Glutamatergic neuron (in vitro differentiated cells): ENCODE measurements around the gene HHLA2. TPM values are rescaled to one million over a fixed set of nuclear protein-coding genes. Genes with fewer than 3 reads are reported as not detected.

Source experiments
- DNase-seq: peaks from one replicate; pipeline ENCODE4 v3.0.0; 2022
- H3K27ac Mint-ChIP-seq: one replicate; pipeline ENCODE4 v1.8.0; 2020; ENCODE audit warnings: mild to moderate bottlenecking, mixed read lengths, inconsistent platforms; ENCODE audit not compliant: unreplicated experiment
- H3K27me3 Mint-ChIP-seq: one replicate; pipeline ENCODE4 v1.8.0; 2020; ENCODE audit warnings: mild to moderate bottlenecking, moderate library complexity, mixed read lengths, inconsistent platforms; ENCODE audit not compliant: unreplicated experiment
- H3K36me3 Mint-ChIP-seq: one replicate; pipeline ENCODE4 v1.8.0; 2020; ENCODE audit warnings: mild to moderate bottlenecking, mixed read lengths, inconsistent platforms; ENCODE audit not compliant: unreplicated experiment
- H3K4me1 Mint-ChIP-seq: one replicate; pipeline ENCODE4 v1.8.0; 2020; ENCODE audit warnings: mild to moderate bottlenecking, low read depth, mixed read lengths, inconsistent platforms; ENCODE audit not compliant: unreplicated experiment
- H3K4me3 Mint-ChIP-seq: one replicate; pipeline ENCODE4 v1.8.0; 2020; ENCODE audit warnings: mild to moderate bottlenecking, mixed read lengths, inconsistent platforms; ENCODE audit not compliant: unreplicated experiment
- H3K9me3 Mint-ChIP-seq: one replicate; pipeline ENCODE4 v1.8.0; 2020; ENCODE audit warnings: mild to moderate bottlenecking, moderate library complexity, mixed read lengths, inconsistent platforms; ENCODE audit not compliant: unreplicated experiment
- total RNA-seq: library from RNA; stranded (reverse); fragmentation: NEBNext Ultra II Directional; extraction: Animal tissue kit (Norgen Biotek cat#: 25700); gene quantifications from one replicate; pipeline ENCODE4 v1.2.1, GENCODE V29; 2021; ENCODE audit not compliant: unreplicated experiment
- TF ChIP-seq, protein P1 (sequence below): fragments of 200-600 bp; sonication (generic); IDR thresholded peaks from one replicate; pipeline ENCODE4 v1.5.0; 2021; ENCODE audit not compliant: partially characterized antibody, unreplicated experiment

The HHLA2 gene
- total RNA-seq, 1 donor from 2014 or later: not detected

DNA sequence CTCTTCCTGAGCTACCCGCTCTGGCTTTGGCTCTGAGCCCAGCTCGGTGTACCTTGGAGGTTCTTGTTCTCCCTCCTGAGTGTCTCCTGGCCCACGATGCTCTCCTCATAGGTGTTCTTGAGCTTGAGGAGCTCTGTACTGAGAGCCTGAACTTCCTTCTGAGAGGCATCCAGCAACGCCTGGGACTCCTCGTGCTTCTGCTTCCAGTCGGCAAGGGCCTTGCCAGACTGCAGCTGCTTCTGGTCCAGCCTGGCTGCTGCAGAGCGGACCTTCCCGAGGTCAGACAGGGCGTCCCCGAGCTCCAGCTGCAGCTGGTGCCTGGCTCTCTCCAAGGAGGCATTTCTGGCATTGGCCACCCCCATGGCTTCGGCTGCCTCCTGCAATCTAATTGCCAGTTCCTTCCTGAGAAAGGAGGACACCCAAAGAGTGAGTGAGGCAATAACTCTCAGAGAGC lies 114.2 kb downstream of the HHLA2 start:
- DNase-seq: no peak
- H3K36me3 Mint-ChIP-seq: peaks cover 7% of the 10 kb centered on the region
- peaks cover 18% of the 10 kb centered on the region for H3K4me1 Mint-ChIP-seq
- no peak overlapping the region for H3K4me3 Mint-ChIP-seq
- H3K9me3 Mint-ChIP-seq: peaks cover 4% of the 10 kb centered on the region
- TF ChIP-seq, protein P1, sequence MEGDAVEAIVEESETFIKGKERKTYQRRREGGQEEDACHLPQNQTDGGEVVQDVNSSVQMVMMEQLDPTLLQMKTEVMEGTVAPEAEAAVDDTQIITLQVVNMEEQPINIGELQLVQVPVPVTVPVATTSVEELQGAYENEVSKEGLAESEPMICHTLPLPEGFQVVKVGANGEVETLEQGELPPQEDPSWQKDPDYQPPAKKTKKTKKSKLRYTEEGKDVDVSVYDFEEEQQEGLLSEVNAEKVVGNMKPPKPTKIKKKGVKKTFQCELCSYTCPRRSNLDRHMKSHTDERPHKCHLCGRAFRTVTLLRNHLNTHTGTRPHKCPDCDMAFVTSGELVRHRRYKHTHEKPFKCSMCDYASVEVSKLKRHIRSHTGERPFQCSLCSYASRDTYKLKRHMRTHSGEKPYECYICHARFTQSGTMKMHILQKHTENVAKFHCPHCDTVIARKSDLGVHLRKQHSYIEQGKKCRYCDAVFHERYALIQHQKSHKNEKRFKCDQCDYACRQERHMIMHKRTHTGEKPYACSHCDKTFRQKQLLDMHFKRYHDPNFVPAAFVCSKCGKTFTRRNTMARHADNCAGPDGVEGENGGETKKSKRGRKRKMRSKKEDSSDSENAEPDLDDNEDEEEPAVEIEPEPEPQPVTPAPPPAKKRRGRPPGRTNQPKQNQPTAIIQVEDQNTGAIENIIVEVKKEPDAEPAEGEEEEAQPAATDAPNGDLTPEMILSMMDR: no peak
- no peak overlapping the region for H3K27ac Mint-ChIP-seq
- H3K27me3 Mint-ChIP-seq: peaks cover 2% of the 10 kb centered on the region

- peaks cover 14% of the 10 kb centered on the region for H3K4me1 Mint-ChIP-seq
- TF ChIP-seq, protein P1: no peak
- DNase-seq: no peak
- H3K27ac Mint-ChIP-seq: no peak overlapping the region
- peaks cover 4% of the 10 kb centered on the region for H3K9me3 Mint-ChIP-seq
- H3K27me3 Mint-ChIP-seq: peaks cover 2% of the 10 kb centered on the region
- H3K36me3 Mint-ChIP-seq: peaks cover 7% of the 10 kb centered on the region
- no peak overlapping the region for H3K4me3 Mint-ChIP-seq
Measured at GRCh38 chr3:108412121-108412750, 115.9 kb downstream of the HHLA2 start.

DNA sequence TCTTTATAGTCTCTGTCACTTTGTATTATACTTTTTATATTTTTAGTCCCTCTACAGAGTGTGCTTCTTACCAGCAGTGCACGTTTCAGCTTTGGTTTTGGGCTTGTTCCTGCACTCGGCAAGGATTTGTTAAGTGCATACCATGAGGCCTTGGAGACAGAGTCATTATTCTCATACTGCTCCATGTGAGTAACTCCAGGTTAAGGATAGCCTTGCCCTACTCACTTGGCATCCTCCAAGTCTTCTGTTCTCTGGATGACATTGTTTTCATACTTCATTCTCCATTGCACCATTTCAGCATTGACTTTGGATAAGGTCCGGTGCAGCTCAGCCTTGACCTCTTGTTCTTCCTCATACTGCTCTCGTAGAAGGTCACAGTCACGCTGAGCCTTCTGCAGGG lies 117.7 kb downstream of the HHLA2 start:
- Mint-ChIP-seq H3K4me3 (peak overlapping the region; percentile 2), H3K36me3 (peaks cover 7% of the 10 kb centered on the region), H3K27me3 (peaks cover 2% of the 10 kb centered on the region), H3K27ac (no peak overlapping the region), H3K4me1 (peaks cover 14% of the 10 kb centered on the region), H3K9me3 (peaks cover 4% of the 10 kb centered on the region)
- TF ChIP-seq, protein P1: no peak
- no peak for DNase-seq

- Mint-ChIP-seq H3K4me3 (peak overlapping the region; percentile 28), H3K4me1 (peaks cover 14% of the 10 kb centered on the region), H3K9me3 (peaks cover 4% of the 10 kb centered on the region), H3K36me3 (peaks cover 7% of the 10 kb centered on the region), H3K27ac (peak overlapping the region; percentile 85), H3K27me3 (peaks cover 4% of the 10 kb centered on the region)
- TF ChIP-seq, protein P1: no peak
- DNase-seq: no peak
Measured at GRCh38 chr3:108415661-108416060, 119.3 kb downstream of the HHLA2 start.

- Mint-ChIP-seq H3K9me3 (peaks cover 2% of the 10 kb centered on the region), H3K4me3 (no peak overlapping the region)
Measured at GRCh38 chr3:108416111-108416869, 119.9 kb downstream of the HHLA2 start.

More at GRCh38 chr3:108416111-108416869, 119.9 kb downstream of the HHLA2 start:
- peaks cover 14% of the 10 kb centered on the region for H3K4me1 Mint-ChIP-seq
- H3K27me3 Mint-ChIP-seq: peaks cover 3% of the 10 kb centered on the region
- H3K36me3 Mint-ChIP-seq: peaks cover 4% of the 10 kb centered on the region
- TF ChIP-seq, protein P1: no peak
- DNase-seq: no peak
- no peak overlapping the region for H3K27ac Mint-ChIP-seq
